CD4-positive, alpha-beta T cell treated with Interleukin-15 for 1 hour (primary cell): ENCODE data around the gene TNS2.
"Not testable (repeated sequence)": the region's sequence is repeated elsewhere in the genome, so short reads cannot be mapped to it uniquely, and the experiment has no call there.

ENCODE experiments used
- DNase-seq: peaks from one replicate; pipeline ENCODE4 v3.0.0-alpha.2; 2020

Gene TNS2

DNA sequence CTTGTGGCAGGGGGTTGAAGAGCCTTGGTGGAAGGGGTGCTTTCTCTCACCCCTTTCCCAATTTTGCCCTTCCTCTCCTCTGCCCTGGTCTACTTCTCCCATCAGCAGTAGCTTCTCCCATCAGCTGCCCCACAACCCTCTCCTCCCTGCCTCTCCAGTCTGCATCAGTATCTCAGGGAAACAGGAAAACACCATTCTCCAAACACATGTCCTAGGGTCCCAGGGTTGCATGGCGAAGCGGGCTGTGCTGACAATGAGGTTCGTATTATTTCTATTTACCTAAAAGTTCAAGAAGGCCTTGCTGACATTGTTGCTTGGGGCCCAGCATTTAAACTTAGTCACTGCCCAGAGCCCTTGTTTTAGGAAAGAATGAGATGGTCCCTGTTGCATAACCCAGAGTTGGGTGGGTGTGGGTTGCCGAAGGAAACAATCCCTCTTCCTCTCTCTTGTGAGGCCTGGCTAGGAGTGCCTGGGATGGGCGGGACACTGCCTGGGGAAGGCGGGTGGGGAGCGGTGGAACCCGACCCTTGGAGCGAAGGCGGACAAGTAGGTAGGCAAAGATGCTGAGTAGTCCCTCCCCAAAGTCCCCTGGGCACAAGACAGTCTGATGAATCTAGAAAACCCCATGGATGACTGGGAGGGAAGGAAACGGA is 46.4 kb downstream of the TNS2 start:
- no peak for DNase-seq

DNA sequence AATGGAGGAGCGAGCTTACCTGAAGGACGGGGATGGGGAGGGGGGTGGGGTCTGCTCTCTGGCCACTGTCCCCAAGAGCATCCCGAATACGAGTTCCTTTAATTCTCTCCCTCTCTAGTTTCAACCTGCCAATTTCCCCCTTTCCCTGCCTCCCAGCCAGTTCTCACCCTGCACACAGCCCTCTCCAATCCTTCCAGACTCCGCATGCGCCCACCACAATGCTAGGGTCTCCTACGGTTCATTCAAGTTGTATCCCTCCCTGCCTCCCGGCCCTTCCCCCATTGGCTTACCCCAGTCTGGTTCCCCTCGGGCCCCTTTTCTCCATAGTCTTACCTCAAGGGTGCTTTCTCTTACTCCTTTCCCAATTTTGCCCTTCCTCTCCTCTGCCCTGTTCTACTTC is 46.9 kb downstream of the TNS2 start:
- no peak for DNase-seq

DNA sequence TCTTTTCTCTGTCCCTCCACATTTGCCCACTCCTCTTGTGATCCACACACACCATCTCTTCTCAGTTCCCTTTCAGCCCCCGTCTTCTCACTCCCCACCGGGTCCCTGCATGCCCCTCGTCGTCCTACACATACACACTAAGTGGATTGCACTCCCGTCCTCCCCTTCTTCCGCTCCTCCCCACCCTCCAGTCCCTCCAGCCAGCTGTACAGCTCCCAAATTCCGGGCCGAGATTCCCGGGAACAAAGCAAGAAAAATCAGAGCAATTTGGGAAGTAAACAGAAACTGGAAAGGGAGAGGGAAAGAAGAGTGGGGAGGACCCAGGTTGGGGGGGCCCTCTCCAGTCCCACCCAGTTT is 47.3 kb downstream of the TNS2 start:
- DNase-seq: no peak

DNA sequence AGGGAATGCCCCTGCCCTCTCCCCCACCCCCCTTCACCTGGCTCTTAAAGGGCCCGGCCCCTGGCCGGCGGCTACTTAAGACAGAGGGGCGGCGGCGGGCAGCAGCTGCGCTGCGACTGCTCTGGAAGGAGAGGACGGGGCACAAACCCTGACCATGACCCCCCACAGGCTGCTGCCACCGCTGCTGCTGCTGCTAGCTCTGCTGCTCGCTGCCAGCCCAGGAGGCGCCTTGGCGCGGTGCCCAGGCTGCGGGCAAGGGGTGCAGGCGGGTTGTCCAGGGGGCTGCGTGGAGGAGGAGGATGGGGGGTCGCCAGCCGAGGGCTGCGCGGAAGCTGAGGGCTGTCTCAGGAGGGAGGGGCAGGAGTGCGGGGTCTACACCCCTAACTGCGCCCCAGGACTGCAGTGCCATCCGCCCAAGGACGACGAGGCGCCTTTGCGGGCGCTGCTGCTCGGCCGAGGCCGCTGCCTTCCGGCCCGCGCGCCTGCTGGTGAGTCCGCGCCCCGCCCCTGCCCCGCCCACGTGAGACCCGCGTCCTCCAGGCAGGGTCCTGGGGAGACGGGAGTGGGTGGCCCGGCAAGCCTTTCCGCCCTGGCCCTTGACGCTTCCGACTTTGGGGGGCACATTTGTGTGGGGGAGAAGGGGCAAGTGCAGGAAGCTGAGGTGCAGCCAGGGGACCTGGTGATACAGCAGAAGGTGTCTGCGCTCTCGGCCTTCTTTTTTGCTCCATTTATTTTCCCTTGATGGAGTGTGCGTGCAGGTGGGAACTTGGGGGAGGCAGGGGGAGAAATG is 47.9 kb downstream of the TNS2 start, which contains the start of gene IGFBP6:
TSS of gene IGFBP6 (plus strand) at position 104 of the 790 bp plus-strand sequence. CDS start at position 155, 51 bp downstream.
- peak; percentile 39 for DNase-seq

DNA sequence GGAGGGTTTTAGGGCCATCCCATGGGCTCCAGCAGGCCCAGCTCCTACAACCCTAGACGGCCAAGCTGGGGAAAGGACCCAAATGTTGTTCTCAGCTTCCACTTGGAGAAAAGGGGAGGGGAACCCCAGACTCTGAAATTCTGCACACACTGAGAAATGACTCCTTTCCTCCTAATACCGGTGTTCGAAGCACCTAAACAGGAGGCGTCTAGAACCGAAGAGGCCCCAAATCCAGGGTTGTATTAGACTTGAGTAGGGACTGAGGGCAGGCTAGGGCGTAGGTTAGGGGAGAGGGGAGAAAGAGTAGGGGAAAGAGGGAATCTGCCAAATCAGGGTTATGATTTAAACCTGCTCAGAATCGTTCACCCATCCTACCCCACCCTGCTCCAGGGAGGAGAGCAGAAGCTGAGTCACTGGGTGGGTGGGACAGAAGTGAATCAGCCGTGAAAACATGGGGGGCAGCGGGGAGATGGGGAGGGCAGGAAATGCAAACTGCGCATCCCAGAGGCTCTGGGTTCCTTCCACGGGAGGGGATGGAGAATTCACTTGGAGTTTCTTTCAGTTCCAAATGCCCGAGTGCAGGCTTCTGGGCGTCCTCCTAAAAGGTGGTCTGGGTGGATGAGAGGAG is 48.6 kb downstream of the TNS2 start:
- DNase-seq: no peak

DNA sequence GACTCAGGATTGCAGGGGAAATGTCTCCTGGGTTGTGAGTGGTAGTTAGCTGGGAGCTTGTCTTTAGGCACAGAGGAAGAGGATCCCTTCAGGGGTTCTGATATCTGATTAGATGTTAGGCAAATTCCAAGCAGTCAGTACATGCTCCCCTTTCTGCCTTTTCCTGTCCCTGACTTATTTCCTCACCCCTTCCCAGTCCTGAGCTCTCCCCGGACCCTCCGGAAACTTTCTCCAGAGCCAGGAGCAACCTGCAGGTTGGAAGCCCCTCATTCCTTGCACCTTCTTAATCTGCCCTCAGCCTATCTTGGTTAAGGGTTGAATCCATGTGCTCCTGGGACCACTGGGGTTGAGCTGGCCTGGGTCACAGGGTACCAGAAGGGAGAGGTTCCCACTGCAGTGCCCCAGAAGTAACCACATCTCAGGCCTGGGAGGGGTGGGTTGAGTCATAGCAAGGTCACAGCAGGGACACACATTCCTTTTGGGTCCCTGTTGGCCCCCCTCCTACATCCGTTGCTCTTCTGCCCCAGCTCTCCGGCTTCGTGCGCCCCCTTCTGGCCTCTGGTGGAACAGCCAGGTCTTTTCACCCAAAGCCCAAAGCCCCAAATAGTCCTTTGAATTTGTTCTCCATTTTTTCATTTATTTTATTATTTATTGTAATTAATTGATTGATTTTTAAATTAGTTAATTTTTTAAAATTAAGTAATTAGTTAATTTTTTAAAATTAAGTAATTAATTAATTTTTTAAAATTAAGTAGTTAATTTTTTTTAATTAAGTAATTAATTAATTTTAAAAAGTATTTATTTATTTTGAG is 49.4 kb downstream of the TNS2 start:
- DNase-seq: peak; percentile 84

DNA sequence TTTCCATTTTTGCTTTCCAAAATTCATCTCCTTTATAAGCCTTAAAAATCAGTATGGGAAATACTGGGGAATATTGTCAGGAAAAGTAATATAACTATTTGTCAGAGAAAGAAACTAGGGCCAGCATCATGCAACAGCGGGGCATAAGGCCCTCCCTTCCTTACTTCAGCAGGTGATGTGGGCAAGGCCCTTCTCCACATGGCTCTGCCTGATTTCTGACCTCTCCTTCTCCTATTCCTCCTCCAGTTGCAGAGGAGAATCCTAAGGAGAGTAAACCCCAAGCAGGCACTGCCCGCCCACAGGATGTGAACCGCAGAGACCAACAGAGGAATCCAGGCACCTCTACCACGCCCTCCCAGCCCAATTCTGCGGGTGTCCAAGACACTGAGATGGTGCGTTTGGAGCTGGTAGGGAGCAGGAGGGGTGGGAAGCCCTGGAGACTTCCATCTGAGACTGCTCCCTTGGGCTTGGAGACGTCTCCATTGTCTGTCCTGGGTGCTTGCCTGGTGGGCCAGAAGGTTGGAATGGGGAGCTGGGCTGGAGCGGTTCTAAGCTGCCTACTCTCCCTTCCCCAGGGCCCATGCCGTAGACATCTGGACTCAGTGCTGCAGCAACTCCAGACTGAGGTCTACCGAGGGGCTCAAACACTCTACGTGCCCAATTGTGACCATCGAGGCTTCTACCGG is 50.7 kb downstream of the TNS2 start:
- DNase-seq: no peak

DNA sequence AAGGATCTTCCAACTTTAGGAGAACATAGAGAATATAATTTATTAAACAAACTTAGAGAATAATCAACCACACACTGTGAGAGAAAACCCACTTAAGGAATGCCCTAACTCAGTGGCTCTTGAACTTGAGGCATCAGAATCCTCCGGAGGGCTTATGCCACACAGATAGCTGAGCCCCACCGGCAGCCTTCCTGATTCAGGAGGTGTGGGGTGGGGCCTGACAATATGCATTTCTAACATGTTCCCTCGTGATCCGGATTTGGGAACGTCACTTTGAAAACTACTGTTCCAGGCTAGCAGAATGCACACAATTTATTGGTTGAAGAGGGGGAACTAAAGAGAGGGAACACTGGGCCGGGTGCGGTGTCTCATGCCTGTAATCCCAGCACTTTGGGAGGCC is 51.4 kb downstream of the TNS2 start:
- no peak for DNase-seq

DNA sequence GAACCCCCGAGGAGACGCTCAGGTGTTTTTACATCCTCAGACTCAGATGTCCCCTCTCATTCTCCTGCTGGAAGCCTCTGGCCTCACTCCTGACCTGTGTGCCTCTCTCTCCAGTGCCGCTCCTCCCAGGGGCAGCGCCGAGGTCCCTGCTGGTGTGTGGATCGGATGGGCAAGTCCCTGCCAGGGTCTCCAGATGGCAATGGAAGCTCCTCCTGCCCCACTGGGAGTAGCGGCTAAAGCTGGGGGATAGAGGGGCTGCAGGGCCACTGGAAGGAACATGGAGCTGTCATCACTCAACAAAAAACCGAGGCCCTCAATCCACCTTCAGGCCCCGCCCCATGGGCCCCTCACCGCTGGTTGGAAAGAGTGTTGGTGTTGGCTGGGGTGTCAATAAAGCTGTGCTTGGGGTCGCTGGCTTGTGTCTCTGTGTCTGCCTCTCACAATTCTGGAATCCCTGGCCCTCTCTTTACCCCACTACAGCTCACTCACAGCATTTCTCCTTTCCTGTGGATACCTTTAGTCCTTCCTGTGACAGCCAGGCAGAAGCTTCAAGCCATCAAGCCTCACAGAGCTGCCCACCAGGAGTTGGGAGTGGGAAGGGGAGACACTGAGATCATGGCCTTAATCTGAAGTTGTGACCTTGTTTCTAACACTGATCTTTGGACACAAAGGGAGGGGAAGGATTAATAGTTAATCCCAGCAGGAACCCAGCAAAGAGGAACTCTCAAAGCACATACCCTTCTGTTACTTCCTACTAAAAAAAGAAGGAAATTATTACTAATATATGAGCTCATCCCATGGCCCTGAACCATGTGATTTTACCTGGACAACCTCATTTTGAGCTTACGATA is 52.3 kb downstream of the TNS2 start:
- DNase-seq: no peak

DNA sequence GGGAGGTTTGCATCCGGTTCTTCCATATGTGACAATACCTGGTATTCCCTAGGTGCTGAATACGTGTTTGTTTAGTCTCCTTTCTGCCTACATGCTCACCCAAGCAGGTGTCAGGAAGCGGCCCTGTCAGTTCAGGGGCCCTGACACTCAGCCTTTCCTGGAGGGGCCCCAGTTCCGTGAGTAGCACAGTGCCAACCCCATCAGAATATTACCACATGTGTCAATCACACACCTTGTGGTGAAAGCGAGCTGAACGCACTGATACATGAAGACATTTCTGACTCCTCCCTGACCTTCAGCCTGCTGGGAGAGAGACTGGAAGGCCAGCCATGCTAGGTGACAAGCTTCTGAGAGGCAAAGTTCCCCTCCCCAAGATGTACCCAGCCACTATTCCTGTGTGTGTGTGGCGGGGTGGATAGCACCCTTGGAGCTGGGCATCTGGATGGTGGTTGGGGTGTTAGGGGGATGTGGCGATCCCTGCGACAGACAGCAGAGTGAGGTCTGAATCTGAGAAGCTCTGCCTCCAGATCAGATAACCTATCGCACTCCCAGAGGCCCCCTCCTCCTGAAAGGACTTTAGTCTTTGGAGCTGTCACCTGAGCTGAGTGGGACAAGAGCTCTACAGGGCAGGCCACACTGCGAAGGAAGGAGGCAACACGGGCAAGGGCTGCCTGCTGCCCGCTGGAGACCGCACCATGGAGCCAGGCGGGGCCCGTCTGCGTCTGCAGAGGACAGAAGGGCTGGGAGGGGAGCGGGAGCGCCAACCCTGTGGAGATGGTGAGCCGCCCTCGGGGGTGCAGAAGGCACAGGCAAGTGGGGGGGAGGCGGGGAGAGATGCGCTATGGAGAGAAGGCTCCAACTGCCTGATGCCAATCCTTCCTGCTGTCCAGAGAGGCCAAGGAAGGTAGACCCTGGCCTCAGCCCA is 53.3 kb downstream of the TNS2 start, which contains the start of gene SOAT2:
TSS of gene SOAT2 (plus strand) at position 604 of the 925 bp plus-strand sequence. CDS start at position 696, 92 bp downstream.
- DNase-seq: peak; percentile 26

DNA sequence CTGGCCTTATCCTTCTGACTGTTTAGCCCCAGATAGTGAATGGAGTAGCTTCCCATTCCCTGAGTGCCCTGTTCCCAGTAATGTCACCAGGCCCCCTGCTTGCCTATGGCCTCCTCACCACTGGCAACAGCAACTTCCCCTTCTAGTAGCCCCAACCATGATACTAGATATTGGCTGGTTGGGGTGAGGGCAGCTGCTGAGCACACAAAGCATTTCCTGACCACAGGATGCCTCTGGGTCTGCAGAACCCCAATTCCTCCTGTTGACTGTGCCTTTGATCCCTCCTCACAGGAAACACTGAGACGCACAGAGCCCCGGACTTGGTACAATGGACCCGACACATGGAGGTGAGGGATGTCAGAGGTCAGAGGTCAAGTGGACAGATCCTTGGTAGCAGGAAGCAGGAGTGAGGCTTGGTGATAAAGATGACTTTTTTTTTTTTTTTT is 54.0 kb downstream of the TNS2 start:
- no peak for DNase-seq

DNA sequence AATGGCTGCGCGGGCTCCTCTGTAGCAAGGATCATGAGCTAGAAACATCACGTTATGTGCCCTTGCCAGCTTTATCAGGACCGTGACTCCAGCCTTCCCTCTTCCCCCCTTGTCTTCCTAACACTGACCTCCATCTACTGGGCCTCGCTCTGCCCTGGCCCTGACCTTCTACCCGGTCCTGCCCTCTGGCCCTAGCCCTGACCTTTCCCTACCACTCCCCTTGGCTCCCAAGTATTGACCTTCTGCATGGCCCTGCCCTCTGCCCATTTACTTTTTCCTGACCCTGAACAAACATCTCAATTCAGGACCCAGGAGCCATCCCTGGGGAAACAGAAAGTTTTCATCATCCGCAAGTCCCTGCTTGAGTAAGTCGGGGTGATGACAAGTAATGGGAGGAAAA is 55.4 kb downstream of the TNS2 start:
- no peak for DNase-seq

DNA sequence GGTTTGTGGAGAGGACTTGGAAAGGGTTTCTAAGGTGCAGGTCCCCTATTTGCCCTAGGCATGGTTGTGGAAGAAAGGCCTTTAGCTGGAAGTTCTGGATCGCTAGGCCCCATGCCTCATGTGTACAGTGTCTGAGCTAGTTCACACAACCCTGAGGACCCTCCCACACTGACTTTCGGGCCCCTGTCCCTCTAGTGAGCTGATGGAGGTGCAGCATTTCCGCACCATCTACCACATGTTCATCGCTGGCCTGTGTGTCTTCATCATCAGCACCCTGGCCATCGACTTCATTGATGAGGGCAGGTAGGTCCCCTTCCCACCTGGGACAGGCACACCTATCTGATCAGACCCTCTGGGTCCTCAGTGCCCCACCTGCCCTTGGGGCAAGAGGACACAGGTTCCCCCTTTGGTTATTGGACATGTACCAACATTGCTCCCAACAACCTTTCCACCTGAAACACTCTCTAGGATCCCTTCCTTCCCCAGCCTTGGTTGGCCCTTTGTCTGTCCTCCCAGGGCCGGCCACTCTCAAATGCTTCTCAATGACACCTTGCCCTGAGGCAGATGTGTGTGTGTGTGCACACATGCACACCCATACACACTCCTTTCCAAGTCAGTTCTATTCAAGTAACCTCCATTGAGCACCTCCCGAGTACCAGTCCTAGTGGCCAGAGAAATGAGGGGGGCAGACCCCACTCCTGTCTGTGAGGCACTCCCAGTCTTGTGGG is 56.0 kb downstream of the TNS2 start:
- DNase-seq: no peak

DNA sequence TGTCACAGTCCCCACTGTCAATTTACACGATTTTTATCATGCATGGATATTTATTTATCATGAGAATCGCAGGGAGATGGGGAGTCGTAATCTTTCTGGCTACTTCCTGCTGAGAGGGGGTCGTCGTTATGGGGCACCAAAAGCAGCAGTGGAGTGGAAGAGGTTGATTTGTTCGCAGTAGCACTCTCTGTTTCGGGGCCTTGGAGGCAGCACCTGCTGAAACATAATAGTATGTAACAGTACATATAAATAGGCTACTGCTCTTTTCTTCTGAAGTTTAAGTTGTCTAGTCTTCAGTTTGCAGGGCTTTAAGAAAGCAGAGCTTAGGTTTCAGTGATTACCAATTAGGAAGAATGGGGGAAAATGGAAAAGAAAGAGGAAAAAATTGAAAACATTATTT is 57.3 kb downstream of the TNS2 start:
- DNase-seq: no peak

DNA sequence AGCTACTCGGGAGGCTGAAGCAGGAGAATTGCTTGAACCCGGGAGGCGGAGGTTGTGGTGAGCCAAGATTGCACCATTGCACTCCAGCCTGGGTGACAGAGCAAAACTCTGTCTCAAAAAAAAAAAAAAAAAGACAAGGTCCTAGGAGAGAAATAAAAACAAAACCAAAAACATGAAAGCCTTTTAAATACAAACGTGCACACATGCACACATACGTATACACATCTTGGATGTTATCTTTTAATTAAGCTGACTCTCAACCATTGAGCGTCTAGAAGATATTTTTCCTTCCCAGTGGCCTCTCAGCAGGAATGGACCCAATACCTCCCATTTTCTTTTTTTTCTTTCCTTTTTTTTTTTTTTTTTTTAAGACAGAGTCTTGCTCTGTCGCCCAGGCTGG is 62.6 kb downstream of the TNS2 start:
- not testable (repeated sequence) for DNase-seq

DNA sequence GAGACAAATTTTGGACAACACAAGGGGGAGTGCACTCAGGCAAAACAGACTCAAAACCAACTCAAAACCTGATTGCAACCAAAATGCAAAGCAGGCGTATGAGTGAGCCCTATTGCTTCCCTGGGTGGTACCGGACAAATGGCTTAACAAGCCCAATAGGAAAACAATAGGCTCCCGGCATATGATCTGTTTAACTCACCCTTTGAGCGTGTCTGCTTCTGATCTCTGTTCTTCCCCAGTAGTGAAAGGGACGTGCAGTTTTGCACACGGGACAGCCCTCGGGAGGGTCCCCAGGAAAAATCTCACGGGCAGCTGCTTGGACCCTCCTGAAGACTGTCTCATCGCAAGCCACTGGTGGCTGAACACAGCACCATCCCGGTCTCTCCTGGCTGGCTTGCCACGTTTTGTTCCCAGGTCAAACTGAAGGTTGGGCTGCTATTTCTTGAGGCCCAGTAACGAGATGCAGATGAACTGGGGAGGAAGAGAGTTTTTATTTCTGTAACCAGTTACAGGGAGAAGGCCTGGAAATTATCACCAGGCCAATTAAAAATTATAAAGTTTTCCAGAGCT is 63.4 kb downstream of the TNS2 start:
- no peak for DNase-seq

DNA sequence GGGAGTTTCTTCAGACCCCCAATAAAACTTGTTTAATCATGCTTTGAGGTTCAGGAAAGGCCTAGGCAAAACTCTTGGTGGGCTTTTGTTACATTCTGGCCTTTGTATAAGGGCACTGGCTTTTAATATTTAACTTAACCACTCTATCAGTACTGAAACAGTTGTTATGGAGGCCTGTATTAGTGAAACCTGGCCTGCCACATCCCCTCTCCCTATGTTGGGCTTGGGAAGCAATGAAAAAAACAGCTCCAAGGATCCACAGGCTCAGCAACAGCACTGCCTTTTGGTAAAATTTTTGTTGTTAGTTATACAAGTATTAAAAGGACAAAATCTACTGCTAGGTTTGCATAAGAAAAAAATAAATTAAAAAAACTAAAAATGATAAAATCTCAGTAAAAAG is 64.1 kb downstream of the TNS2 start:
- DNase-seq: no peak
